ENCODE results near the gene CCT6A.
"Not testable (repeated sequence)": the region's sequence is repeated elsewhere in the genome, so short reads cannot be mapped to it uniquely, and the experiment has no call there.

The CCT6A gene, protein sequence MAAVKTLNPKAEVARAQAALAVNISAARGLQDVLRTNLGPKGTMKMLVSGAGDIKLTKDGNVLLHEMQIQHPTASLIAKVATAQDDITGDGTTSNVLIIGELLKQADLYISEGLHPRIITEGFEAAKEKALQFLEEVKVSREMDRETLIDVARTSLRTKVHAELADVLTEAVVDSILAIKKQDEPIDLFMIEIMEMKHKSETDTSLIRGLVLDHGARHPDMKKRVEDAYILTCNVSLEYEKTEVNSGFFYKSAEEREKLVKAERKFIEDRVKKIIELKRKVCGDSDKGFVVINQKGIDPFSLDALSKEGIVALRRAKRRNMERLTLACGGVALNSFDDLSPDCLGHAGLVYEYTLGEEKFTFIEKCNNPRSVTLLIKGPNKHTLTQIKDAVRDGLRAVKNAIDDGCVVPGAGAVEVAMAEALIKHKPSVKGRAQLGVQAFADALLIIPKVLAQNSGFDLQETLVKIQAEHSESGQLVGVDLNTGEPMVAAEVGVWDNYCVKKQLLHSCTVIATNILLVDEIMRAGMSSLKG

GRCh38 chr7:56051339-56052191 lies at the start of gene CCT6A, which contains the start of gene PSPH:
Gene CCT6A, plus strand, starts transcription at chr7:56051765. Its CDS starts 84 bp downstream, at chr7:56051849.
Gene PSPH, minus strand, starts transcription at chr7:56051444. Its CDS starts 30,232 bp downstream, at chr7:56021212.
- Histone ChIP-seq H3K36me3 (ENCODE audit: control insufficient read depth, insufficient read depth, low read length) (peaks cover 6% of the 10 kb centered on the region), H3K9ac (ENCODE audit: low read length) (peak within 1 kb of the TSS; percentile 98), H3K27me3 (ENCODE audit: control insufficient read depth, insufficient read depth, low read length) (no peaks in the 10 kb centered on the region), H3K4me1 (ENCODE audit: control insufficient read depth, insufficient read depth, low read length) (peaks cover 8% of the 10 kb centered on the region), H3K27ac (ENCODE audit: low read depth, low read length) (peak within 1 kb of the TSS; percentile 97), H3K4me3 (ENCODE audit: low read length) (peak within 1 kb of the TSS; percentile 96)

DNA sequence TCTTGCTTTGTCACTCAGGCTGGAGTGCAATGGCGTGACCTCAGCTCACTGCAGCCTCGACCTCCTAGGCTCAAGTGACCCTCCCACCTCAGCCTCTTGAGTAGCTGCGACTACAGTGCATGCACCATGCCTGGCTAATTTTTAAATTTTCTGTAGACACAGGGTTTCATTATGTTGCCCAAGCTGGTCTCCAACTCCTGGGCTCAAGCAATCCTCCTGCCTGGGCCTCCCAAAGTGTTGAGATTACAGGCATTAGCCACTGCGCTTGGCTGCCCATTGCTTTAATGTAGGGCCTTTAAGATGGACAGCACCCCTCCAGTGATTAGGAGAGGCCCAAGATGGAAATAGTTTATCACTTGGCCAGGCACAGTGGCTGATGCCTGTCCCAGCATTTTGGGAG lies 47.8 kb upstream of the CCT6A start:
- Histone ChIP-seq H3K36me3 (ENCODE audit: control insufficient read depth, insufficient read depth, low read length) (no peaks in the 10 kb centered on the region), H3K27me3 (ENCODE audit: control insufficient read depth, insufficient read depth, low read length) (no peaks in the 10 kb centered on the region), H3K4me1 (ENCODE audit: control insufficient read depth, insufficient read depth, low read length) (no peaks in the 10 kb centered on the region), H3K9ac (ENCODE audit: low read length) (no peak overlapping the region), H3K4me3 (ENCODE audit: low read length) (no peak overlapping the region), H3K27ac (ENCODE audit: low read depth, low read length) (no peak overlapping the region)

- H3K27ac ChIP-seq (ENCODE audit: low read depth, low read length), result no peak overlapping the region
- H3K9ac ChIP-seq (ENCODE audit: low read length), result no peak overlapping the region
- no peaks in the 10 kb centered on the region for H3K27me3 ChIP-seq (ENCODE audit: control insufficient read depth, insufficient read depth, low read length)
- no peak overlapping the region for H3K4me3 ChIP-seq (ENCODE audit: low read length)
- no peaks in the 10 kb centered on the region for H3K4me1 ChIP-seq (ENCODE audit: control insufficient read depth, insufficient read depth, low read length)
- no peaks in the 10 kb centered on the region for H3K36me3 ChIP-seq (ENCODE audit: control insufficient read depth, insufficient read depth, low read length)
These were observed 44.4 kb upstream of the CCT6A start for GRCh38 chr7:56007167-56007652.

DNA sequence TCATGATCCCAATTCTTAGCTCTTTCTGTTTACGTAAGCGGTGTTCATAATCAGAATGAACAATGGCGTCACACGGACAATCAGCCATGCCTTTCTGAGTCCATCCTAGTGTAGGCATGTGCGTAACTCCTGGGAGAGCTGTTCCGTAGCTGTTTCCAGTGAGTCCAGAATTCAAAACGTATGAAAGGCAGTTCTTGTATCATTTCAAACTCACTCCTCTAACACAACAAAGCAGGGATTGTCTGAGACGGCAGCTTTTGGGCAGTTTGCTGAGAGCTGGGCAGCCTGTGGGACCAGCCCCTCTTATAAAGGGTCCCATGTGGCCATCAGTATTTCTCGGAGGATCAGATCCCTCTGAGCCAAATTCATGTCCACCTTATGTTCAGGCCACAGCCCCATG lies 43.7 kb upstream of the CCT6A start:
- H3K27ac ChIP-seq (ENCODE audit: low read depth, low read length), result no peak overlapping the region
- H3K36me3 ChIP-seq (ENCODE audit: control insufficient read depth, insufficient read depth, low read length), result no peaks in the 10 kb centered on the region
- H3K4me1 ChIP-seq (ENCODE audit: control insufficient read depth, insufficient read depth, low read length), result no peaks in the 10 kb centered on the region
- no peaks in the 10 kb centered on the region for H3K27me3 ChIP-seq (ENCODE audit: control insufficient read depth, insufficient read depth, low read length)
- no peak overlapping the region for H3K9ac ChIP-seq (ENCODE audit: low read length)
- no peak overlapping the region for H3K4me3 ChIP-seq (ENCODE audit: low read length)

DNA sequence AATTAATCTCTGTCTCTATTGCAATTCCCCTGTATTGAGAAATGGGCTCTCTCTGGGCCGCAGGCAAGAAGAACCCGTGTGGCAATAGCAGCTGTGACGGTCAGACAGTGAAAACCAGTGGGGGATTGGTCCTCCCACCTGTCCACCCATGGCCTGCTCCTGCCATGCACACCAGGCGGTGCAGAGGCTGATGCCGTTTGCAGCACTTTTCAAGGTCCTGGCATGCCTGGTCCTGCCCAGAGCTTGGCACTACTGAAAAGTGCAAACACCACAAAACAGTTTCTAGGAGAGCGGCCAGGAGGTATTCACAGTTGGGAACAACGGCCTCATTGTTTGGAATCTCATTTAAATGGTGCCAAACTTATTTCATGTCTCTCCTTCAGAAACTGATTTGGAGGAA lies 41.9 kb upstream of the CCT6A start:
- H3K36me3 ChIP-seq (ENCODE audit: control insufficient read depth, insufficient read depth, low read length), result no peaks in the 10 kb centered on the region
- no peaks in the 10 kb centered on the region for H3K4me1 ChIP-seq (ENCODE audit: control insufficient read depth, insufficient read depth, low read length)
- H3K4me3 ChIP-seq (ENCODE audit: low read length), result no peak overlapping the region
- H3K27ac ChIP-seq (ENCODE audit: low read depth, low read length), result no peak overlapping the region
- no peak overlapping the region for H3K9ac ChIP-seq (ENCODE audit: low read length)
- no peaks in the 10 kb centered on the region for H3K27me3 ChIP-seq (ENCODE audit: control insufficient read depth, insufficient read depth, low read length)

GRCh38 chr7:56017015-56017414 lies 34.5 kb upstream of the CCT6A start:
- H3K27ac ChIP-seq (ENCODE audit: low read depth, low read length); H3K4me3 ChIP-seq (ENCODE audit: low read length); H3K4me1 ChIP-seq (ENCODE audit: control insufficient read depth, insufficient read depth, low read length); H3K36me3 ChIP-seq (ENCODE audit: control insufficient read depth, insufficient read depth, low read length); H3K9ac ChIP-seq (ENCODE audit: low read length); H3K27me3 ChIP-seq (ENCODE audit: control insufficient read depth, insufficient read depth, low read length): not testable (repeated sequence)

GRCh38 chr7:56019501-56019900 lies 32.1 kb upstream of the CCT6A start:
- no peaks in the 10 kb centered on the region for H3K36me3 ChIP-seq (ENCODE audit: control insufficient read depth, insufficient read depth, low read length)

DNA sequence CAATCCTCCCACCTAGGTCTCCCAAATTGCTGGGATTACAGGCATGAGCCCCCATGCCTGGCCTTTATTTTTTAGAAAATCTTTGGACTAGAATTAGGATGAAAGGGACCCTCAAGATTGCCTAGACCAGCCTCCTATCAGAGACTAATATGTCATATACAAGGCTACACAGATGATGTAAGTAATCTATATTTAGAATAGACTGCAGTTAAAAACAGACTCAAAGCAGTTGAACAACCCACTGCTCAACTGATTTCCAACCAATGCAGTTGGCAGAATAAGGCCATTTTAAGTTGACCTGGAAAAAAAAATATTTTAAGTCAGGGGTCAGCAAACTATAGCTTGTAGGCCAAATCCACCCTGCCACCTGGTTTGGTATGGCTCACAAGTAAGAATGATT lies 28.1 kb upstream of the CCT6A start:
- Histone ChIP-seq H3K4me3 (ENCODE audit: low read length) (no peak overlapping the region), H3K27me3 (ENCODE audit: control insufficient read depth, insufficient read depth, low read length) (no peaks in the 10 kb centered on the region), H3K9ac (ENCODE audit: low read length) (no peak overlapping the region), H3K4me1 (ENCODE audit: control insufficient read depth, insufficient read depth, low read length) (no peaks in the 10 kb centered on the region), H3K36me3 (ENCODE audit: control insufficient read depth, insufficient read depth, low read length) (no peaks in the 10 kb centered on the region), H3K27ac (ENCODE audit: low read depth, low read length) (no peak overlapping the region)

More at GRCh38 chr7:56019501-56019900, 32.1 kb upstream of the CCT6A start:
- Histone ChIP-seq H3K4me3 (ENCODE audit: low read length) (no peak overlapping the region), H3K27ac (ENCODE audit: low read depth, low read length) (no peak overlapping the region), H3K27me3 (ENCODE audit: control insufficient read depth, insufficient read depth, low read length) (no peaks in the 10 kb centered on the region), H3K4me1 (ENCODE audit: control insufficient read depth, insufficient read depth, low read length) (no peaks in the 10 kb centered on the region), H3K9ac (ENCODE audit: low read length) (no peak overlapping the region)

GRCh38 chr7:56026538-56026937 lies 25.0 kb upstream of the CCT6A start:
- Histone ChIP-seq H3K9ac (ENCODE audit: low read length) (no peak overlapping the region), H3K4me1 (ENCODE audit: control insufficient read depth, insufficient read depth, low read length) (no peaks in the 10 kb centered on the region), H3K4me3 (ENCODE audit: low read length) (no peak overlapping the region), H3K27me3 (ENCODE audit: control insufficient read depth, insufficient read depth, low read length) (no peaks in the 10 kb centered on the region), H3K27ac (ENCODE audit: low read depth, low read length) (no peak overlapping the region), H3K36me3 (ENCODE audit: control insufficient read depth, insufficient read depth, low read length) (no peaks in the 10 kb centered on the region)

DNA sequence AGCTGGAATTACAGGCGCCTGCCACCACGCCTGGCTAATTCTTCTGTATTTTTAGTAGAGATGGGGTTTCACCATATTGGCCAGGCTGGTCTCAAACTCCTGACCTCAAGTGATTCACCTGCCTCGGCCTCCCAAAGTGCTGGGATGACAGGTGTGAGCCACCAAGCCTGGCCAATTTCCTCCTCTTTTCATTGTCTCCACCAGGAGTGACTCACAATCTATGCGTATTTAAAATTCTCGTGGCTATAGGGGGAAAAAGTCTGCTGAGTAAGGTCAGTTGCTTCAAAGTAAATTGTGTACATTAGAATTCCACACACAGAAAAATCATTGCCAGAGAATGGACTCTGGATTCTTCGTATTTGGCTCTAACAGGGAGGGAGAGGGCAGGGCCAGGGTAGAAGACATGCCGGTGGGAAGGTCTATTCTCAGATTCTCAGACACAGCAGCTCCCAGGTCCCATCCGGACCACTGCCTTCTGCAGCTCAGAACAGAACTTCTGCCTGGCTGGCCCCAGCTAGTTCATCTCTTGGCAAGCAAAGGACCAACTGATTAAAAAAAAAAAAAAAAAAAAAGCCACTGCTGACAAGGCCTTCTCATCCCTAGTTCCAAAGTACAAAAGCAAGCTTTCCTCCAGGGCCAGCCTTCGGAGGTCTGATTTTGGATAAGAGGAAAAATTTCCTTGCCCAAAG lies 22.5 kb upstream of the CCT6A start:
- Histone ChIP-seq H3K9ac (ENCODE audit: low read length) (no peak overlapping the region), H3K4me1 (ENCODE audit: control insufficient read depth, insufficient read depth, low read length) (no peaks in the 10 kb centered on the region), H3K36me3 (ENCODE audit: control insufficient read depth, insufficient read depth, low read length) (no peaks in the 10 kb centered on the region), H3K27me3 (ENCODE audit: control insufficient read depth, insufficient read depth, low read length) (no peaks in the 10 kb centered on the region), H3K27ac (ENCODE audit: low read depth, low read length) (no peak overlapping the region), H3K4me3 (ENCODE audit: low read length) (no peak overlapping the region)

DNA sequence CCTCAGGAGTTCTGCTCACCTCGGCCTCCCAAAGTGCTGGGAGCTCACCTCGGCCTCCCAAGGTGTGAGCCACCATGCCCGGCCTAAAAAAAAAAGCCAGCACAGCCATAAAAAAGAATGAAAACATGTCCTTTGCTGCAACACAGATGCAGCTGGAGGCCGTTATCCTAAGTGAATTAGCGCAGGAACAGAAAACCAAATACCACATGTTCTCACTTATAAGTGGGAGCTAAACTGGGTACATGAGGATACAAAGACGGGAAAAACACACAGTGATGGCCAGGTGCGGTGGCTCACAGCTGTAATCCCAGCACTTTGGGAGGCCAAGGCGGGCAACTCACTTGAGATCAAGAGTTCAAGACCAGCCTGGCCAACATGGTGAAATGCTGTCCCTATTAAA lies 21.2 kb upstream of the CCT6A start:
- Histone ChIP-seq H3K36me3 (ENCODE audit: control insufficient read depth, insufficient read depth, low read length) (no peaks in the 10 kb centered on the region), H3K4me3 (ENCODE audit: low read length) (no peak overlapping the region), H3K27me3 (ENCODE audit: control insufficient read depth, insufficient read depth, low read length) (no peaks in the 10 kb centered on the region), H3K27ac (ENCODE audit: low read depth, low read length) (no peak overlapping the region), H3K9ac (ENCODE audit: low read length) (no peak overlapping the region), H3K4me1 (ENCODE audit: control insufficient read depth, insufficient read depth, low read length) (no peaks in the 10 kb centered on the region)

DNA sequence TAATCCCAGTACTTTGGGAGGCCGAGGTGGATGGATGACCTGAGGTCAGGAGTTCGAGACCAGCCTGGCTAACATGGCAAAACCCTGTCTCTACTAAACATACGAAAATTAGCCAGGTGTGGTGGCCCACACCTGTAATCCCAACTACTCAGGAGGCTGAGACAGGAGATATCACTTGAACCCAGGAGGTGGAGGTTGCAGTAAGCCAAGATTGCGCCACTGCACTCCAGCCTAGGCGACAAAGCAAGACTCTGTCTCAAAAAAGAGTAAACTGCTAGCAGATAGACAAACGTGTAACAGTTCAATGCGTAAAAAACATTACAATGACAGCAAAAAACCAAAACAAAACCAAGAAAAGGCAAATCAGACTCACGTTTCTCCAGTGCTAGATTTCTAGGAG lies 20.0 kb upstream of the CCT6A start:
- H3K4me1 ChIP-seq (ENCODE audit: control insufficient read depth, insufficient read depth, low read length); H3K36me3 ChIP-seq (ENCODE audit: control insufficient read depth, insufficient read depth, low read length); H3K27me3 ChIP-seq (ENCODE audit: control insufficient read depth, insufficient read depth, low read length); H3K4me3 ChIP-seq (ENCODE audit: low read length); H3K27ac ChIP-seq (ENCODE audit: low read depth, low read length); H3K9ac ChIP-seq (ENCODE audit: low read length): not testable (repeated sequence)
